GM12872 (cell line): ENCODE measurements around the gene TRIM72.

ENCODE experiments used
- CTCF ChIP-seq: IDR thresholded peaks from 3 replicates; pipeline ENCODE4 v1.5.1; 2011; ENCODE audit warnings: low read depth, mild to moderate bottlenecking, low read length, moderate library complexity; ENCODE audit not compliant: insufficient read depth

The TRIM72 gene

GRCh38 chr16:31243734-31244670 is 30.1 kb downstream of the TRIM72 start:
- TF ChIP-seq CTCF: no peak

GRCh38 chr16:31246296-31246695 is 32.4 kb downstream of the TRIM72 start:
- no peak for TF ChIP-seq CTCF

- no peak for TF ChIP-seq CTCF
Observed at GRCh38 chr16:31248344-31248743, 34.4 kb downstream of the TRIM72 start.

- TF ChIP-seq CTCF: no peak
Observed at GRCh38 chr16:31250782-31251384, 37.0 kb downstream of the TRIM72 start.

- no peak for TF ChIP-seq CTCF
Observed at GRCh38 chr16:31251435-31251834, 37.5 kb downstream of the TRIM72 start.

- no peak for TF ChIP-seq CTCF
Observed at GRCh38 chr16:31253642-31254045, 39.7 kb downstream of the TRIM72 start.

- no peak for TF ChIP-seq CTCF
Observed at GRCh38 chr16:31256466-31256865, 42.5 kb downstream of the TRIM72 start.
